GM21529 (cell line): ENCODE results near the gene KRT83.

Source experiments
- ATAC-seq: cut with Tn5 transposase; IDR thresholded peaks from one replicate; pipeline ENCODE4 v1.9.1; 2021; ENCODE audit not compliant: unreplicated experiment

The KRT83 gene

GRCh38 chr12:52267266-52267665, 53.9 kb downstream of the KRT83 start:
- no peak for ATAC-seq

DNA sequence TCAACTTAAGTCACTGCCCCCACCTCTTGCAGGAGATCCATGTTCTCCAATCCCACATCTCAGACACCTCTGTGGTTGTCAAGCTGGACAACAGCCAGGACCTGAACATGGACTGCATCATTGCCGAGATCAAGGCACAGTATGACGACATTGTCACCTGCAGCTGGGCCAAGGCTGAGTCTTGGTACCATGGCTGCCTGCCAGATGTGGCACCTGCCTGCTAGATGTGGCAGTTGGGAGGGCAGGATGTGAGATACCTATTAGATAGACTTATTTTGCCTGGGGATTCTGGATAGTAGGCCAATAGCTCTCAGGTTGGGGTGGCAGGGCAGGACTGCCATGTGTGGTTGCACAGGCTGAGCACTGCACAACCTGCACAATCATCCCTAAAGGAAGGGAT, 54.7 kb downstream of the KRT83 start:
- ATAC-seq: no peak

DNA sequence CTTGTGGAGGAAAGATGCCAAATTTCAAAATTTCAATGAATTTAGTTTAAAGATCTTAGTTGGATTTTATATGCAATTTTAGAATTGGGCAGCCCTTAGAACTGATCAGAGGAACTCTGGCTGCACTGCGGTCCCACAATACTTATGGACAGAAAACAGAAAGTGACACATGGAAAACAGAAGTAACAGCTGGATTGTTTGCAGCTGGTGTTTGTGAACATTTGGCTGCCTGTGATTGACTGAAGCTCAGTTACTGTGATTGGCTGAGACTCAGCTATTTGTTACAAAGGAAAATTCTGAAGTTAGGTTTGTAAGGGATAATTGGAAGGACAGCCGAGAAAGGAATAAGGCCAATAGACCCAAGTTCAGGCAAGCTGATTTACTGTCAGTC, 56.8 kb downstream of the KRT83 start:
- ATAC-seq: no peak
